A549 (cell line): Measurements from ENCODE around the gene INSIG1.

Experiments used
- CEBPB ChIP-seq, 2 experiments: fragments of >200 bp in 1 of 2; sonication (Bioruptor Twin) in 1 of 2; formaldehyde crosslinking in 1 of 2; IDR thresholded peaks; 2 replicates each; pipeline ENCODE4 v1.6.1; 2012 to 2016
- CTCF ChIP-seq: fragments of >200 bp; sonication (Bioruptor Twin); formaldehyde crosslinking; IDR thresholded peaks from 3 replicates; pipeline ENCODE4 v1.5.1; 2016

GRCh38 chr7:155252444-155252887 lies 45.2 kb upstream of the INSIG1 start:
- TF ChIP-seq CTCF (no peak), CEBPB (IDR thresholded peaks at IDR 0.05) (no peak)
